ENCODE data around the gene MRPL49.
A peak's percentile ranks its signal among the peaks of the same experiment; 100 is the strongest.

The MRPL49 gene

GRCh38 chr11:65102142-65103095 is 19.7 kb upstream of the MRPL49 start:
- H3K27ac ChIP-seq, result peak overlapping the region; percentile 42
- DNase-seq (ENCODE audit: low read depth, low spot score), result no peak

DNA sequence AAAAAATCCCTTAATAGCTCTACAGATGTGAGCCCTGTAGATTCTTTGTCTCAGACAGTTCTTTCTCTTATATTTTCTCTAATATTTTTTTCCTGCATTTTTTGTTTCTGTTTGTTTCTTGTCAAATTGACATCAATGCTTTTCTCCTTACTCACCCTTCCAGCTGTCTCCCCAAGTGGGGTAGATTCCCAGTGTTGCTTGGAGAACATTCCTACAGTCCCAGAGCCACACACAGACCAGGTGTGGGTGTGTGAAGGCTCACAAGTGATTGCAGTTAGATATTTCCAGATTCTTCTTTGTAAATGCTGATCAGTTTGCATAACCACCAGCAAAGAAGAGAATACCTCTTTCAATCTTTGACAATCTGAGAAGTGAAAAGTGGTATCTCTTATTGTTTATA is 18.6 kb upstream of the MRPL49 start:
- H3K27ac ChIP-seq, result no peak overlapping the region
- DNase-seq (ENCODE audit: low read depth, low spot score), result no peak

DNA sequence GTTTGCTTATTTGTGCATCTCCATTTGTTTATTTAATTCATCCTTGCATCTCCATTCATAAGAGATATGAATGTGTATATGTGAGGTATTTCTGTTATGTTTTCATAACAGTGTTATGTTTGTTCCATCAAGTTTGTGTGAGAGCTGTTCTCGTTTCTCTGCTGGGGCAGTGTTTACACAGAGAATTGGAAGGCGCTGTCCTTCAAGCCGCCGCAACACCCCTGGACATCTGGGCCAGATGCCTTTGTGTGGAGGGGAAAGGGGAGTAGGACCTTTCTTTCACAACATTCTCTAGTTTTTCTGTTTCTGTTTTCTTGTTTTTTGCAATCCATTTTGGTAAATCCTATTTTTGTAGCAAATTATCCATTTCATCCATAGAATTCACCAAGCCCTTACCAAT is 17.5 kb upstream of the MRPL49 start:
- no peak for DNase-seq (ENCODE audit: low read depth, low spot score)
- no peak overlapping the region for H3K27ac ChIP-seq

DNA sequence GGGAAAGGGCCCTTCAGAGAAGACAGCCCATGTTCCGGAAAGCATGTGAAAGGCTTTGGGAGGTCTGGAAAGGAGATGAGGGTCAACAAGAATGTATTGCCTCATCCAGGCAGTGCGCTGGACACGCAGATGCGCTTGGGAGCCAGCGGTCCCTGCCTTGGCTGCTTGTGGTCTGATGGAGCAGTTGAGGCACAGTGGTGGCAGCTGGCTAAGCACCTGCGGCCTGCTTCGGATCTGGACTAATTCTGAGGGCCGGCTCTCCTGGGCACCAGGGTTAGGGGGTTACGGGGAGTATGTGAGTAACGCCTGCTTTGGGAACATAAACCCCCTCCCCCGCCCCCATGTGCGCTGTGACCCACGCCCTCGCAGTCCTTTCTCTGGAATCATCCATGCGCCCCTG is 15.0 kb upstream of the MRPL49 start:
- no peak for DNase-seq (ENCODE audit: low read depth, low spot score)

GRCh38 chr11:65107751-65108468 is 14.2 kb upstream of the MRPL49 start:
- DNase-seq (ENCODE audit: low read depth, low spot score), result no peak
- H3K27ac ChIP-seq, result no peak overlapping the region

More for the DNA sequence above, 15.0 kb upstream of the MRPL49 start:
- no peak overlapping the region for H3K27ac ChIP-seq

GRCh38 chr11:65108469-65109123 is 13.5 kb upstream of the MRPL49 start:
- H3K27ac ChIP-seq, result no peak overlapping the region
- DNase-seq (ENCODE audit: low read depth, low spot score), result no peak

- no peak for DNase-seq (ENCODE audit: low read depth, low spot score)
- H3K27ac ChIP-seq, result no peak overlapping the region
Measured at GRCh38 chr11:65109231-65110198, 12.6 kb upstream of the MRPL49 start.

GRCh38 chr11:65110354-65110861 is 11.7 kb upstream of the MRPL49 start:
- no peak for DNase-seq (ENCODE audit: low read depth, low spot score)
- H3K27ac ChIP-seq, result peak overlapping the region; percentile 4

- no peak overlapping the region for H3K27ac ChIP-seq
- no peak for DNase-seq (ENCODE audit: low read depth, low spot score)
Measured at GRCh38 chr11:65111159-65111743, 10.9 kb upstream of the MRPL49 start.

- H3K27ac ChIP-seq, result peak within 1 kb of the TSS; percentile 17
- peak; percentile 69 for DNase-seq (ENCODE audit: low read depth, low spot score)
Measured at GRCh38 chr11:65111744-65112545, 10.2 kb upstream of the MRPL49 start, which contains the start of gene TM7SF2. TSS of gene TM7SF2 (plus strand) at chr11:65111872. CDS start at chr11:65112016, 144 bp downstream.

DNA sequence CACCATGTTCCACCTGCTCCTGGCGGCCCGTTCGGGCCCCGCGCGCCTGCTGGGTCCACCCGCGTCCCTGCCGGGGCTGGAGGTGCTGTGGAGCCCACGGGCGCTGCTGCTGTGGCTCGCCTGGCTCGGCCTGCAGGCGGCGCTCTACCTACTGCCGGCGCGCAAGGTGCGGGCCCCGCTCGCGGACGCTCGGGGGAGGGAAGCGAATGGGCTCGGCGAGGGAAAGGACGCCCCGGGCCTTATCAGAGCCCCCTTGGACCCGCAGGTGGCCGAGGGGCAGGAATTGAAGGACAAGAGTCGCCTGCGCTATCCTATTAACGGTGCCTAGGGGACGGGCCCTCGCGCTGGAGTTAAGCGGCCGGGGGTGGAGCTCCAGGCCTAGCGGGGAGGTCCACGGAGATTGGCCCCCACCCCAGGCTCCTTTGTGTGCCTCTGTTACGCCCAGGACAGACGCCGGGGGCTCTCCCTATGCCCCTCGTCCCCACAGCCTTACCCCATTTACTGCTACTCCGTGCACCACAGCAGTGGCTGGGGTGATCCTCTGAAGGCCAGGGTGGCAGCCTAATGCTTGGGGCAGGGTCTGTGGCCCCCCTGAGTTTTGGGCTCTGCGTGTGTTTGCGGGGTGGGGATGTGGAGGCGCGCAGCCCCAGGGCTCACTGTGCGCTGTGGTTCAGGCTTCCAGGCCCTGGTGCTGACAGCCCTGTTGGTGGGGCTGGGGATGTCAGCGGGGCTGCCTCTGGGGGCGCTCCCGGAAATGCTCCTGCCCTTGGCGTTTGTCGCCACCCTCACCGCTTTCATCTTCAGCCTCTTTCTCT is 9.4 kb upstream of the MRPL49 start:
- H3K27ac ChIP-seq, result no peak overlapping the region

GRCh38 chr11:65113361-65113756 is 8.8 kb upstream of the MRPL49 start:
- H3K27ac ChIP-seq, result no peak overlapping the region
- no peak for DNase-seq (ENCODE audit: low read depth, low spot score)

More for the DNA sequence above, 9.4 kb upstream of the MRPL49 start:
- no peak for DNase-seq (ENCODE audit: low read depth, low spot score)

DNA sequence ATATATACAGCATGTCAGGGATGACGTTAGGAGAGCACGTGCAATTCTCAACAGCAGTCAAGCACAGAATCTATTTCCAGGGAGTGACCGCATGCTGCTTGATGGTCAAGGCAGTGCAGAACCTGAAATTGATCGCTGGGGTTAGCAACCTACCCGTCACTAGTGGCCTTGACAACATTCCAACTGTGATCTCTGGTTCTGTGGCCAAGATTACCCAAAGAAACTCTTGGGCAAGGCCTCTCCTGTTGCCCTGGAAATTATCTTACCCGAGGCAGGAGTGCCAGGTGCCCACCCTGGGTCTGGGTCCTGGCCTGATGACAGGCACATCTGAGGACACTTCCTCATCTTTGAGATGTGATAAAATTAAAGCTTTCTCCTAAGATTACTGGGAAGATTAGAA is 8.3 kb upstream of the MRPL49 start:
- H3K27ac ChIP-seq, result no peak overlapping the region
- no peak for DNase-seq (ENCODE audit: low read depth, low spot score)

DNA sequence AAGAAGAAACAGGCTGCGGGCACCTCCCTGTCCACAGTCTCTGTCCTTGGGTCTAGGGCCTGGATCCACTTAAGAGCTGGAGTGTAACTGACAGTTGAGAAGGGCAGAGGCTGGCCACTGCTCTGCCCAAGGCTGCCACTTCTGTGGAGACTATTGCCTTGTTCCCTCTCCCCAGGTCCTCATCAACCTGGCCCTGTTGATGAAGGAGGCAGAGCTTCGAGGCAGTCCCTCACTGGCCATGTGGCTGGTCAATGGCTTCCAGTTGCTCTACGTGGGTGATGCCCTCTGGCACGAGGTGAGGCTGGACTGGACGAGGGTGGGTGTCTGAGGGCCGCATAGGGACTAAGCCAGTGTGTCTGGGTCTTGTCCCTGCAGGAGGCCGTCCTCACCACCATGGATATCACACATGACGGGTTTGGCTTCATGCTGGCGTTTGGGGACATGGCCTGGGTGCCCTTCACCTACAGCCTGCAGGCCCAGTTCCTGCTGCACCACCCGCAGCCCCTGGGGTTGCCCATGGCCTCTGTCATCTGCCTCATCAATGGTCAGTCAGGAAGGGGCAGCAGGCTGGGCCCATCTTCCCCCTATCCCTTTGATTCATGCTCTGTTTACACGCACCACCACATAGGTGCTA is 7.5 kb upstream of the MRPL49 start:
- no peak overlapping the region for H3K27ac ChIP-seq
- DNase-seq (ENCODE audit: low read depth, low spot score), result no peak

- DNase-seq (ENCODE audit: low read depth, low spot score), result no peak
- peak overlapping the region; percentile 93 for H3K27ac ChIP-seq
Measured at GRCh38 chr11:65115361-65116082, 6.6 kb upstream of the MRPL49 start.

Data from epithelial cell of prostate (primary cell).